GM12892 (cell line): ENCODE data around the gene TBX3.

Source experiments
- POLR2A ChIP-seq: IDR thresholded peaks from 2 replicates; pipeline ENCODE4 v1.6.1; 2011; ENCODE audit warnings: low read depth, low read length, control low read depth
- POLR2AphosphoS5 ChIP-seq: IDR thresholded peaks from 2 replicates; pipeline ENCODE4 v1.6.1; 2011; ENCODE audit warnings: low read depth, low read length, control low read depth
- TAF1 ChIP-seq: IDR thresholded peaks from 2 replicates; pipeline ENCODE4 v1.6.1; 2011; ENCODE audit warnings: low read depth, mild to moderate bottlenecking, control low read depth, low read length, borderline replicate concordance

- TF ChIP-seq POLR2A (no peak), POLR2AphosphoS5 (no peak), TAF1 (no peak)
Measured at GRCh38 chr12:114655934-114656749, 27.8 kb downstream of the TBX3 start.
